Testis (tissue), 3 donors: ENCODE results near the gene ABHD12. TPM values are rescaled to one million over a fixed set of nuclear protein-coding genes. Genes with fewer than 3 reads are reported as not detected.
"Not testable (repeated sequence)": the region's sequence is repeated elsewhere in the genome, so short reads cannot be mapped to it uniquely, and the experiment has no call there.

Experiments used
- DNase-seq: peaks from one replicate; pipeline ENCODE4 v3.0.0-alpha.2; 2019
- H3K27ac ChIP-seq, 2 donors: fragments of 200-600 bp; sonication (generic); one replicate each; pipeline ENCODE4 v1.5.1; 2019
- H3K27me3 ChIP-seq: fragments of 200-600 bp; sonication (generic); one replicate; pipeline ENCODE4 v1.5.1; 2019
- H3K36me3 ChIP-seq: fragments of 200-600 bp; sonication (generic); one replicate; pipeline ENCODE4 v1.5.1; 2017; ENCODE audit warnings: low read depth; ENCODE audit errors: missing control alignments
- H3K4me1 ChIP-seq: fragments of 200-600 bp; sonication (generic); one replicate; pipeline ENCODE4 v1.5.1; 2019
- H3K4me3 ChIP-seq, 2 donors: fragments of 200-600 bp; sonication (generic); one replicate each; pipeline ENCODE4 v1.5.1; 2017 to 2019
- H3K9me3 ChIP-seq: fragments of 200-600 bp; sonication (generic); one replicate; pipeline ENCODE4 v1.5.1; 2017
- CTCF ChIP-seq, 3 experiments: fragments of 450-650 bp in 2 of 3; fragments of 200-600 bp in 1 of 3; sonication (generic) in 1 of 3; IDR thresholded peaks; one replicate each; pipeline ENCODE4 v1.5.1; 2016 to 2019; ENCODE audit warnings: antibody characterized with exemption in 3 of 3, mild to moderate bottlenecking in 2 of 3, moderate library complexity in 1 of 3
- POLR2A ChIP-seq: fragments of 450-650 bp; IDR thresholded peaks from one replicate; pipeline ENCODE4 v1.6.1; 2017; ENCODE audit warnings: antibody characterized with exemption, mild to moderate bottlenecking, moderate library complexity
- WGBS, 2 donors: methylation state at CpG; one replicate each; pipeline ENCODE4 v1.1.5; 2018; 5-methylcytosine and 5-hydroxymethylcytosine counted together
- intact Hi-C: fragments of 100-400 bp; cut with DNase I; formaldehyde crosslinking; loops from one replicate; pipeline ENCODE4 v1.15.1; 2023; ENCODE audit warnings: low total_unique reads
- polyA plus RNA-seq: library from polyadenylated mRNA; stranded (reverse); fragments of 350-450 nt; fragmentation: Illumina TruSeq; extraction: RNeasy Lipid Tissue Mini Kit (QIAGEN cat#74804); gene quantifications from one replicate; pipeline ENCODE4 v1.2.3, GENCODE V29; 2014; ENCODE audit warnings: low read depth, low replicate concordance; ENCODE audit not compliant: insufficient read depth
- total RNA-seq, 2 donors: library from RNA; depleted of rRNA; stranded (reverse); fragments of >200 nt; gene quantifications; one replicate each; pipeline ENCODE4 v1.2.3, GENCODE V29; 2016

ABHD12 gene
- total and polyA plus RNA-seq, 3 donors from 2014 or later = 40.8 to 51.5 (median 47.5) TPM

GRCh38 chr20:25315418-25316210, 75.0 kb downstream of the ABHD12 start:
- no peak overlapping the region for H3K27ac ChIP-seq
- 85 to 88% methylated on average over 8 of the region's 8 CpGs for WGBS, 2 donors
- intact Hi-C loops = no loop called here

GRCh38 chr20:25314497-25315417, 75.9 kb downstream of the ABHD12 start:
- DNase-seq = no peak
- Histone ChIP-seq H3K4me1 (peaks cover 24% of the 10 kb centered on the region), H3K4me3 (no peak overlapping the region), H3K9me3 (no peaks in the 10 kb centered on the region), H3K27ac (no peak overlapping the region), H3K36me3 (no peaks in the 10 kb centered on the region), H3K27me3 (no peaks in the 10 kb centered on the region)
- intact Hi-C loops = no loop called here
- 87 to 94% methylated on average over 12 to 17 of the region's 17 CpGs for WGBS, 2 donors
- TF ChIP-seq CTCF (IDR thresholded peaks at IDR 0.05) (no peak), POLR2A (no peak)

More at GRCh38 chr20:25315418-25316210, 75.0 kb downstream of the ABHD12 start:
- Histone ChIP-seq H3K27me3 (no peaks in the 10 kb centered on the region), H3K9me3 (no peaks in the 10 kb centered on the region), H3K36me3 (no peaks in the 10 kb centered on the region), H3K4me1 (peaks cover 16% of the 10 kb centered on the region), H3K4me3 (no peak overlapping the region)
- peak; percentile 11 for DNase-seq
- TF ChIP-seq CTCF (IDR thresholded peaks at IDR 0.05) = no peak
- no peak for TF ChIP-seq POLR2A

GRCh38 chr20:25313593-25313992, 77.0 kb downstream of the ABHD12 start:
- 85 to 95% methylated on average over 2 of the region's 2 CpGs for WGBS, 2 donors
- no peak for DNase-seq
- Histone ChIP-seq H3K27ac (no peak overlapping the region), H3K4me3 (no peak overlapping the region), H3K9me3 (no peaks in the 10 kb centered on the region), H3K36me3 (no peaks in the 10 kb centered on the region), H3K27me3 (no peaks in the 10 kb centered on the region), H3K4me1 (peaks cover 21% of the 10 kb centered on the region)
- TF ChIP-seq POLR2A (no peak), CTCF (IDR thresholded peaks at IDR 0.05) (no peak)
- intact Hi-C loops = no loop called here

- H3K4me3 ChIP-seq, intact Hi-C loops, H3K27me3 ChIP-seq, H3K27ac ChIP-seq, H3K9me3 ChIP-seq, DNase-seq, H3K36me3 ChIP-seq: not testable (repeated sequence)
- 95% methylated on average over 28 of the region's 33 CpGs; no CpG with 5 or more reads in 1 of the 2 donors for WGBS, 2 donors
- peaks cover 21% of the 10 kb centered on the region for H3K4me1 ChIP-seq
These were observed 77.9 kb downstream of the ABHD12 start for GRCh38 chr20:25312716-25313115.
